ENCODE measurements around the gene PRDX1. TPM values are rescaled to one million over a fixed set of nuclear protein-coding genes. Genes with fewer than 3 reads are reported as not detected.

PRDX1 gene
- total and polyA plus RNA-seq, 2 experiments from 2014 or later, result 1,070 to 2,149 TPM

- no peak overlapping the region for H3K27ac Mint-ChIP-seq
- no peak for ATAC-seq
- H3K9me3 Mint-ChIP-seq, result no peaks in the 10 kb centered on the region
Observed at GRCh38 chr1:45544530-45544929, 22.8 kb upstream of the PRDX1 start.

GRCh38 chr1:45543581-45544417 lies 22.1 kb upstream of the PRDX1 start:
- H4K20me1 ChIP-seq (replicated peaks; ENCODE audit: insufficient read depth), result no peaks in the 10 kb centered on the region
- no peaks in the 10 kb centered on the region for H3K27me3 ChIP-seq (ENCODE audit: insufficient read depth)
- H2AFZ ChIP-seq, result peak overlapping the region; percentile 81
- 0 out of 2 replicates have a peak, but pooled peaks cover 2% of the 10 kb centered on the region for H3K9me2 ChIP-seq (ENCODE audit: insufficient read depth)
- no peaks in the 10 kb centered on the region for H3K9me3 Mint-ChIP-seq
- no peak overlapping the region for H3K4me3 Mint-ChIP-seq
- no peaks in the 10 kb centered on the region; the same call in 2 of the 3 replicates for H3K36me3 Mint-ChIP-seq (ENCODE audit: low read depth)
- peak; percentile 75 for ATAC-seq
- no peaks in the 10 kb centered on the region for H3K79me2 ChIP-seq (replicated peaks; ENCODE audit: insufficient read depth)
- no peaks in the 10 kb centered on the region for H3K27me3 Mint-ChIP-seq (ENCODE audit: insufficient read depth, low read depth, poor library complexity)
- peaks cover 9% of the 10 kb centered on the region; the same call in 2 of the 3 replicates for H3K4me1 Mint-ChIP-seq
- H3K36me3 ChIP-seq (ENCODE audit: insufficient read depth), result no peaks in the 10 kb centered on the region
- H3K27ac ChIP-seq (ENCODE audit: low read depth), result no peak overlapping the region
- peak; percentile 33 for DNase-seq (ENCODE audit: low spot score)
- no peak overlapping the region for H3K4me3 ChIP-seq
- H3K27ac Mint-ChIP-seq, result no peak overlapping the region
- H3K4me2 ChIP-seq, result no peak overlapping the region
- H3K4me1 ChIP-seq (ENCODE audit: insufficient read depth), result peaks cover 8% of the 10 kb centered on the region; the same call in 1 of the 2 replicates
- H3F3A ChIP-seq (replicated peaks; ENCODE audit: low read depth), result no peaks in the 10 kb centered on the region
- no peak for TF ChIP-seq REST (IDR thresholded peaks at IDR 0.05; ENCODE audit: unreplicated experiment)
- TF ChIP-seq EZH2 (IDR thresholded peaks at IDR 0.05; ENCODE audit: low read depth, unreplicated experiment), result no peak
- no peak for TF ChIP-seq CREB1 (CRISPR knock-in tag; IDR thresholded peaks at IDR 0.05; ENCODE audit: low read depth)
- TF ChIP-seq ZNF331 (CRISPR knock-in tag; IDR thresholded peaks at IDR 0.05; ENCODE audit: low read depth), result no peak
- TF ChIP-seq EZH2phosphoT487 (IDR thresholded peaks at IDR 0.05; ENCODE audit: unreplicated experiment), result no peak
- no peak for TF ChIP-seq STAT1 (IDR thresholded peaks at IDR 0.05; ENCODE audit: unreplicated experiment)
- no peak for TF ChIP-seq NANOG (IDR thresholded peaks at IDR 0.05; ENCODE audit: borderline replicate concordance)
- no peak for TF ChIP-seq ZNF114 (CRISPR knock-in tag; IDR thresholded peaks at IDR 0.05)
- TF ChIP-seq, protein P1, sequence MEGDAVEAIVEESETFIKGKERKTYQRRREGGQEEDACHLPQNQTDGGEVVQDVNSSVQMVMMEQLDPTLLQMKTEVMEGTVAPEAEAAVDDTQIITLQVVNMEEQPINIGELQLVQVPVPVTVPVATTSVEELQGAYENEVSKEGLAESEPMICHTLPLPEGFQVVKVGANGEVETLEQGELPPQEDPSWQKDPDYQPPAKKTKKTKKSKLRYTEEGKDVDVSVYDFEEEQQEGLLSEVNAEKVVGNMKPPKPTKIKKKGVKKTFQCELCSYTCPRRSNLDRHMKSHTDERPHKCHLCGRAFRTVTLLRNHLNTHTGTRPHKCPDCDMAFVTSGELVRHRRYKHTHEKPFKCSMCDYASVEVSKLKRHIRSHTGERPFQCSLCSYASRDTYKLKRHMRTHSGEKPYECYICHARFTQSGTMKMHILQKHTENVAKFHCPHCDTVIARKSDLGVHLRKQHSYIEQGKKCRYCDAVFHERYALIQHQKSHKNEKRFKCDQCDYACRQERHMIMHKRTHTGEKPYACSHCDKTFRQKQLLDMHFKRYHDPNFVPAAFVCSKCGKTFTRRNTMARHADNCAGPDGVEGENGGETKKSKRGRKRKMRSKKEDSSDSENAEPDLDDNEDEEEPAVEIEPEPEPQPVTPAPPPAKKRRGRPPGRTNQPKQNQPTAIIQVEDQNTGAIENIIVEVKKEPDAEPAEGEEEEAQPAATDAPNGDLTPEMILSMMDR (conservative IDR thresholded peaks at IDR 0.05; ENCODE audit: low read depth in 2 of 2), result no peak
- TF ChIP-seq, protein P2, sequence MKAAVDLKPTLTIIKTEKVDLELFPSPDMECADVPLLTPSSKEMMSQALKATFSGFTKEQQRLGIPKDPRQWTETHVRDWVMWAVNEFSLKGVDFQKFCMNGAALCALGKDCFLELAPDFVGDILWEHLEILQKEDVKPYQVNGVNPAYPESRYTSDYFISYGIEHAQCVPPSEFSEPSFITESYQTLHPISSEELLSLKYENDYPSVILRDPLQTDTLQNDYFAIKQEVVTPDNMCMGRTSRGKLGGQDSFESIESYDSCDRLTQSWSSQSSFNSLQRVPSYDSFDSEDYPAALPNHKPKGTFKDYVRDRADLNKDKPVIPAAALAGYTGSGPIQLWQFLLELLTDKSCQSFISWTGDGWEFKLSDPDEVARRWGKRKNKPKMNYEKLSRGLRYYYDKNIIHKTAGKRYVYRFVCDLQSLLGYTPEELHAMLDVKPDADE (IDR thresholded peaks at IDR 0.05), result no peak

More at GRCh38 chr1:45544530-45544929, 22.8 kb upstream of the PRDX1 start:
- Histone ChIP-seq H3F3A (replicated peaks; ENCODE audit: low read depth) (no peaks in the 10 kb centered on the region), H3K4me3 (no peak overlapping the region), H4K20me1 (replicated peaks; ENCODE audit: insufficient read depth) (no peaks in the 10 kb centered on the region), H3K27ac (ENCODE audit: low read depth) (no peak overlapping the region), H3K4me2 (no peak overlapping the region), H3K4me1 (ENCODE audit: insufficient read depth) (peaks cover 8% of the 10 kb centered on the region; the same call in 1 of the 2 replicates), H3K9me2 (ENCODE audit: insufficient read depth) (0 out of 2 replicates have a peak, but pooled peaks cover 2% of the 10 kb centered on the region), H3K36me3 (ENCODE audit: insufficient read depth) (no peaks in the 10 kb centered on the region), H2AFZ (peak overlapping the region; percentile 81; the same call in 1 of the 2 replicates), H3K79me2 (replicated peaks; ENCODE audit: insufficient read depth) (no peaks in the 10 kb centered on the region), H3K27me3 (ENCODE audit: insufficient read depth) (no peaks in the 10 kb centered on the region)
- no peak for TF ChIP-seq ZNF331 (CRISPR knock-in tag; IDR thresholded peaks at IDR 0.05; ENCODE audit: low read depth)
- Mint-ChIP-seq H3K4me1 (peaks cover 9% of the 10 kb centered on the region; the same call in 2 of the 3 replicates), H3K36me3 (ENCODE audit: low read depth) (no peaks in the 10 kb centered on the region; the same call in 2 of the 3 replicates), H3K27me3 (ENCODE audit: insufficient read depth, low read depth, poor library complexity) (no peaks in the 10 kb centered on the region), H3K4me3 (no peak overlapping the region)
- DNase-seq (ENCODE audit: low spot score), result no peak
